Stimulated activated CD8-positive, alpha-beta memory T cell treated with anti-CD3 and anti-CD28 coated beads, Interleukin-15, amount 100 ng/mL, for 24 hours (primary cell): ENCODE results near the gene ZFP36L1.

Source experiments
- DNase-seq: peaks from one replicate; pipeline ENCODE4 v3.0.0-alpha.2; 2020; ENCODE audit warnings: low read depth

ZFP36L1 gene

GRCh38 chr14:68792979-68793733 is at the start of gene ZFP36L1:
Gene ZFP36L1, minus strand, starts transcription at chr14:68793067. Its CDS starts 129 bp downstream, at chr14:68792938.
- DNase-seq: peak; percentile 76

GRCh38 chr14:68842298-68842697 is 49.4 kb upstream of the ZFP36L1 start:
- no peak for DNase-seq

- DNase-seq: no peak
These were observed 48.3 kb upstream of the ZFP36L1 start for GRCh38 chr14:68841016-68841809.

GRCh38 chr14:68840454-68840853 is 47.6 kb upstream of the ZFP36L1 start:
- no peak for DNase-seq

- no peak for DNase-seq
These were observed 43.2 kb upstream of the ZFP36L1 start for GRCh38 chr14:68836082-68836481.

- no peak for DNase-seq
These were observed 41.9 kb upstream of the ZFP36L1 start for GRCh38 chr14:68834816-68835215.

- DNase-seq: no peak
These were observed 35.8 kb upstream of the ZFP36L1 start for GRCh38 chr14:68828698-68829097.

- DNase-seq: no peak
These were observed 32.9 kb upstream of the ZFP36L1 start for GRCh38 chr14:68825729-68826128.

- no peak for DNase-seq
These were observed 31.9 kb upstream of the ZFP36L1 start for GRCh38 chr14:68824517-68825347.

GRCh38 chr14:68824207-68824516 is 31.3 kb upstream of the ZFP36L1 start:
- no peak for DNase-seq

GRCh38 chr14:68823434-68824206 is 30.8 kb upstream of the ZFP36L1 start:
- DNase-seq: no peak

GRCh38 chr14:68822926-68823325 is 30.1 kb upstream of the ZFP36L1 start:
- DNase-seq: no peak

GRCh38 chr14:68822132-68822651 is 29.3 kb upstream of the ZFP36L1 start:
- no peak for DNase-seq

GRCh38 chr14:68820999-68821683 is 28.3 kb upstream of the ZFP36L1 start:
- DNase-seq: no peak

- DNase-seq: no peak
These were observed 27.7 kb upstream of the ZFP36L1 start for GRCh38 chr14:68820536-68820935.

GRCh38 chr14:68820119-68820518 is 27.3 kb upstream of the ZFP36L1 start:
- no peak for DNase-seq

GRCh38 chr14:68819260-68819691 is 26.4 kb upstream of the ZFP36L1 start:
- DNase-seq: no peak

GRCh38 chr14:68817506-68818212 is 24.8 kb upstream of the ZFP36L1 start:
- no peak for DNase-seq

GRCh38 chr14:68816943-68817430 is 24.1 kb upstream of the ZFP36L1 start:
- no peak for DNase-seq
